Dermis lymphatic vessel endothelial cell (primary cell): ENCODE results near the gene LSM11. TPM values are rescaled to one million over a fixed set of nuclear protein-coding genes. Genes with fewer than 3 reads are reported as not detected.

Experiments
- total RNA-seq: library from RNA; depleted of rRNA; stranded (reverse); fragments of >200 nt; gene quantifications from 2 replicates; pipeline ENCODE4 v1.2.1, GENCODE V29; 2014

LSM11 gene
- total RNA-seq = 6.3 and 8.4 TPM in 2 replicates

GRCh38 chr5:157743163-157744050 is at the start of gene LSM11:
Gene LSM11, plus strand, starts transcription at chr5:157743712. Its CDS starts 39 bp downstream, at chr5:157743751.

GRCh38 chr5:157731272-157732129 is 12.0 kb upstream of the LSM11 start, which contains the start of gene THG1L:
Gene THG1L, plus strand, starts transcription at chr5:157731420. Its CDS starts 21 bp downstream, at chr5:157731441.

Other genes starting within 250 kb of the LSM11 start
- 25.1 and 49.2 TPM in 2 replicates for gene ADAM19, start 167.9 kb upstream of the LSM11 start, total RNA-seq
- under 0.01 TPM in 1 of 2 replicates, not detected in the other for gene SOX30, start 91.3 kb upstream of the LSM11 start, total RNA-seq
- not detected in 2 replicates for gene C5orf52, start 72.2 kb upstream of the LSM11 start, total RNA-seq
- gene THG1L, start 12.3 kb upstream of the LSM11 start, total RNA-seq = 6.7 and 15.7 TPM in 2 replicates
- 86.7 and 90.5 TPM in 2 replicates for gene CLINT1, start 115.4 kb downstream of the LSM11 start, total RNA-seq